Spinal cord (tissue), 10 donors: ENCODE measurements around the gene CAMK2G. TPM values are rescaled to one million over a fixed set of nuclear protein-coding genes. Genes with fewer than 3 reads are reported as not detected.

ENCODE experiments used
- DNase-seq, 6 donors: peaks; one replicate each; pipeline versions ENCODE4 v3.0.0 to v3.0.0-alpha.2; 2013 to 2015; ENCODE audit warnings: low spot score in 6 of 6, low read depth in 4 of 6
- H3K27ac ChIP-seq: one replicate; pipeline ENCODE4 v1.5.1; 2013; ENCODE audit warnings: low read depth, low read length, control low read depth
- H3K27me3 ChIP-seq: one replicate; pipeline ENCODE4 v1.6.1; 2013; ENCODE audit warnings: low read length; ENCODE audit not compliant: control insufficient read depth, insufficient read depth
- H3K36me3 ChIP-seq: one replicate; pipeline ENCODE4 v1.6.1; 2013; ENCODE audit warnings: low read length; ENCODE audit not compliant: control insufficient read depth, insufficient read depth
- H3K4me1 ChIP-seq: one replicate; pipeline ENCODE4 v1.6.1; 2013; ENCODE audit warnings: low read length; ENCODE audit not compliant: control insufficient read depth, insufficient read depth
- H3K4me3 ChIP-seq: one replicate; pipeline ENCODE4 v1.5.1; 2013; ENCODE audit warnings: low read depth, low read length, control low read depth
- H3K9me3 ChIP-seq: one replicate; pipeline ENCODE4 v1.6.1; 2013; ENCODE audit warnings: low read length; ENCODE audit not compliant: control insufficient read depth, insufficient read depth
- WGBS: methylation state at CpG from one replicate; pipeline ENCODE4 v1.1.5; 2013; ENCODE audit warnings: missing lambda C conversion rate; ENCODE audit not compliant: insufficient coverage; 5-methylcytosine and 5-hydroxymethylcytosine counted together
- polyA plus RNA-seq, 2 donors: library from polyadenylated mRNA; unstranded; fragments of 120-200 nt; gene quantifications; one replicate each; pipeline ENCODE4 v1.2.1, GENCODE V29; 2013; ENCODE audit not compliant: insufficient read length in 2 of 2
- total RNA-seq, 2 donors: library from RNA; depleted of rRNA in 1 of 2; stranded (reverse); fragments of 120-200 nt in 1 of 2; fragments of >200 nt in 1 of 2; gene quantifications; one replicate each; pipeline versions ENCODE4 v1.2.3 to v1.2.4, GENCODE V29; 2013 to 2014
- donor health status: healthy.

The CAMK2G gene
- total and polyA plus RNA-seq, 4 donors = 49.8 to 147 (median 113) TPM

DNA sequence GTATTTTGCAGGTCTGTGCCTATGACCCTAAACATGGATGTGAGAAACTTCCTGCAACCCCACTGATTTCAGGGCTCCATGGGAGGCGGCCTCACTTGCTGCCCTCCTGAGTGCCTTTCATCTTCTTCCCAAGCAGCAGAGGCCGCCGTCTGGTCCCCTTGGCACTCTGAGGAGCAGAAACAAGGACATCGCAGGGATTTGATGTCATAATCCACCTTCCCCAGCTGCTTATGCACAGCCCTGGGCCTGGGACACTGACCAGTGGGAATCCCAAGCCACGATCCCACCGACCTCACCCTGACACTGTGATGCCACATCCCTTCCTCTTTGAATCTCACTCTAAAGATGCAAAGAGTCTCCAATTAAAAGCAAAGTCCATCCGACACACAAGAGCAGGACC is 7.7 kb downstream of the CAMK2G start:
- no peak overlapping the region for H3K4me3 ChIP-seq
- 72% methylated on average over 6 of the region's 7 CpGs for WGBS
- no peaks in the 10 kb centered on the region for H3K9me3 ChIP-seq
- H3K27me3 ChIP-seq = no peaks in the 10 kb centered on the region
- H3K27ac ChIP-seq = no peak overlapping the region
- no peak for DNase-seq
- peaks cover 74% of the 10 kb centered on the region for H3K36me3 ChIP-seq
- peaks cover 74% of the 10 kb centered on the region for H3K4me1 ChIP-seq

DNA sequence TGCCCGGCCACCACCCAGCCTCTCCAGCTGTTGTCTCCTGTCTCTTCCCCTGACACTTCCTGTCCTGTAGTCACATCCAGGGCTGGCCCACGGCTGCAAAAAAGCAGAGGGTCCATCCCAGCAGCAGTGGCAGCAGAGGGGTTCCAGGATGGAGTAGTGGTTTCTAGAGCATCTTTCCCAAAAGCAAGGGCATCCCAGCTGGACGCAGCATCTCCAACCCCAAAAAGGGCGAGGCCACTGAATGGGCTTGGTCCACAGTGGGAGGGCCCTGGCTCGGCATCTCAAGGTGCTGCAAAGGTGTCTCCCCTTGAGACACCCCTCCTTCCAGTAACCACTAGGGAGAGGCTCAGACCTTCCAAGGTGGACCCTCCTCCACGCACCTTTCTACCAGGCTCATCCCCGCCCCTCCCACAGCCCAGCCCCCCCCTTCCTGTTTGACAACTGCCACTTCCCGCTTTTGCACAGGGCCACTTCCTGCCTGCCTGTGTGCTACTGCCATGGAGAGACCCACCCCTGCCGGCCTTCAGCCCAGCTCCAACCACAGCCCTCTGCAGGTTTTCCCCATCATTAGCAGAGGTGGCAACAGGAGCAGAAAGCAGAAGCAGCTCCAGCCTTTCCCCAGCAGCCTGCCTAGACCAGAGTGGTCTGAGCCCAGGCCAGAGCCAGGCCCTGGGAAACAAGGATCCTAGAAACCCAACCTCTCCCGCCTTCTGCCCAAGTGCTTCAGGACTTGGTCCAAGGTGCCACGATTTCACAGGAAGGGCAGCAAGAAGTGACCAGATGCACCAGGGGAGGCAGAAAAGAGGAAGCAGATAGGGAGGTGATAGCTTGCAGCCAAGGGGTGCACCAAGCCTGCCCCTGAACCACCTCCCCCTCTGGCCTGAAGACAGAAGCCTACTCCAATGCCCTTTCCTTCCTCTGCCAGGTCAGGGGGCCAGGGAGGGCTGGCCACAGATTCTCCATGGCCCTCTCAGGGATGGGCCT is 8.6 kb downstream of the CAMK2G start:
- Histone ChIP-seq H3K27ac (no peak overlapping the region), H3K9me3 (no peaks in the 10 kb centered on the region), H3K27me3 (no peaks in the 10 kb centered on the region), H3K4me3 (no peak overlapping the region), H3K36me3 (peaks cover 66% of the 10 kb centered on the region), H3K4me1 (peaks cover 74% of the 10 kb centered on the region)
- no peak for DNase-seq
- WGBS = 84% methylated on average over 9 of the region's 11 CpGs

- H3K4me3 ChIP-seq = no peak overlapping the region
- no peaks in the 10 kb centered on the region for H3K9me3 ChIP-seq
- peaks cover 64% of the 10 kb centered on the region for H3K36me3 ChIP-seq
- peaks cover 73% of the 10 kb centered on the region for H3K4me1 ChIP-seq
- WGBS = 84% methylated on average over 8 of the region's 8 CpGs
- no peak for DNase-seq
- H3K27ac ChIP-seq = no peak overlapping the region
- H3K27me3 ChIP-seq = no peaks in the 10 kb centered on the region
These were observed 9.3 kb downstream of the CAMK2G start for GRCh38 chr10:73865107-73865458.

DNA sequence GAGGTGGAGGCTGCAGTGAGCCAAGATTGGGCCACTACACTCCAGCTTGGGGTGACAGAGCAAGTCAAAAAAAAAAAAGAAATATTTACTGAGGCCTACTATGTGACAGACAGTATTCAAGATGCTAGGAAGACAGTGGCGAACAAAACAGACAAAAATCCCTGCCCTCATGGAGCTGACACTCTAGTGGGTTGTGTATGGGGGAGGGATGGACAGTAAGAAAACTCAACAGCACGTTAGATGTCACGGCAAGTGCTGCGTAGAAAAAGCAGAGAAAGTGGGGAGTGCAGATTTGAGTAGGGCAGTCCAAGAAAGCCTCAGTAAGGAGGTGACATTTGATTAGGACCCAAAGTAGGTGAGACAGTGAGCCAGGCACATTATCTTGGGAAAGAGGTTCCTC is 10.1 kb downstream of the CAMK2G start:
- peaks cover 81% of the 10 kb centered on the region for H3K4me1 ChIP-seq
- H3K4me3 ChIP-seq = no peak overlapping the region
- WGBS = 100% methylated on average over 4 of the region's 4 CpGs
- H3K36me3 ChIP-seq = peaks cover 72% of the 10 kb centered on the region
- no peaks in the 10 kb centered on the region for H3K27me3 ChIP-seq
- H3K9me3 ChIP-seq = no peaks in the 10 kb centered on the region
- H3K27ac ChIP-seq = no peak overlapping the region
- no peak for DNase-seq

DNA sequence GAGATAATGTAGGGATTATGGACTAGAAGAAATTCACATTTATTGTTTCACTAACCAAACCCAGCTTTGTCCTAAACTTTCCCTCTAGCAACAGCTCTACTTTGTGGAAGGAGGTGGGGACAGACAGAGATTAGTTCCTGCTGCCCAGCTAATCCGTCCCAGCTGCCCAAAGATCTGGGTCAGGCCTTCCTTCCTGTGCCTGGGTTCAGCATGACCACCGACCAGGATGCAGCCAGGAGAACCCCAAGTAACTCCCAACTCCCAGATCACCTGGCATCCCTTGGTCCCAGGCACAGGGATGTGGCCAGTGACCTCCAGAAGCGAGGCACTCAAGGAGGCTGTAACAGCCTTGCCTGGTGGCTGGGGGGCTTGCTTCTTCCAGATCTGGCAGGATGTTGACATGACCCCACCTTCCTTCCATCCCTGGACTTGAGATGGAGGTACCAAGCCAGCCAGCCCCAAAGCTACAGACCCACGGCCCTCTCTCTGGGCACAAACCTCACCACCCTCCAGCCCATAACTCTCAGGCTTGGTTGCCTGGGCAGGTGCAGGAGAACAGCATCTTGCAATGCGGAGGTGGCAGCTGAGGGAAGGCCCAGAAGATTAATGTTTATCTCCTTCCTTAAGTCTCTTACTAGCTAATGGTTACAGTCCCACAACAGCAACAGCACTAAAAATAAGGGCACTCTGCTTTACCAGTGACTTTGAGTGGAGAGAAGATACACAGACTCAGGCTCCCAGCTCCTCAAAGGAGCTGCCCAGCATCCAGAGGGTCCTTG is 11.1 kb downstream of the CAMK2G start:
- peaks cover 85% of the 10 kb centered on the region for H3K4me1 ChIP-seq
- H3K9me3 ChIP-seq = no peaks in the 10 kb centered on the region
- peak overlapping the region; percentile 15 for H3K27ac ChIP-seq
- 85% methylated on average over 4 of the region's 5 CpGs for WGBS
- H3K4me3 ChIP-seq = no peak overlapping the region
- no peak for DNase-seq
- H3K36me3 ChIP-seq = peaks cover 75% of the 10 kb centered on the region
- H3K27me3 ChIP-seq = no peaks in the 10 kb centered on the region

- WGBS = 46% methylated on average over 2 of the region's 8 CpGs
These were observed 12.3 kb downstream of the CAMK2G start for GRCh38 chr10:73862011-73862410.

GRCh38 chr10:73859784-73860491 is 14.4 kb downstream of the CAMK2G start:
- WGBS = 50% methylated on average over 6 of the region's 7 CpGs
- Histone ChIP-seq H3K36me3 (peaks cover 51% of the 10 kb centered on the region), H3K9me3 (no peaks in the 10 kb centered on the region), H3K27me3 (no peaks in the 10 kb centered on the region), H3K4me1 (peaks cover 81% of the 10 kb centered on the region), H3K27ac (peak overlapping the region; percentile 88), H3K4me3 (no peak overlapping the region)
- peak in 4 of 6 donors; percentile 61 to 90 (median 80) for DNase-seq

More at GRCh38 chr10:73862011-73862410, 12.3 kb downstream of the CAMK2G start:
- H3K36me3 ChIP-seq = peaks cover 66% of the 10 kb centered on the region
- no peaks in the 10 kb centered on the region for H3K9me3 ChIP-seq
- H3K4me3 ChIP-seq = no peak overlapping the region
- H3K27ac ChIP-seq = no peak overlapping the region
- DNase-seq = no peak
- H3K27me3 ChIP-seq = no peaks in the 10 kb centered on the region
- H3K4me1 ChIP-seq = peaks cover 83% of the 10 kb centered on the region

DNA sequence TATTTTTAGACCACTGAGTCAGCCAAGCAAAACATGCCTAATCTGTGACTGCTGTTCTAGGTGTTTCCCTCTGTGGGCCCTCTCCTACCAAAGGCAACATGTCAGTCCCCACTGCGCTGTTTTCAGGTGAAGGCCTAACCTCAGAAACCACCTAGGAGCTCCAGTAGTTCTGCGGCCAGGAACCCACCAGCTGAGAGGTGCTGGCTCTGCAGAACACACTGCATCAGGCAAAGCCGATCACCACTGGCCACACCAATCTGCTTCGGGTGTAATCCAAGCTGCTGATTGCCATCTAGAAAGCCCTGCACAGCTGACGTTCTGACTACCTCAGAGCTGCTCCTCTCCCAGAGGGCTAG is 14.9 kb downstream of the CAMK2G start:
- Histone ChIP-seq H3K9me3 (no peaks in the 10 kb centered on the region), H3K36me3 (peaks cover 47% of the 10 kb centered on the region), H3K4me3 (no peak overlapping the region), H3K27ac (peak overlapping the region; percentile 88), H3K27me3 (no peaks in the 10 kb centered on the region), H3K4me1 (peaks cover 84% of the 10 kb centered on the region)
- WGBS = 85% methylated on average over 5 of the region's 5 CpGs
- no peak for DNase-seq

GRCh38 chr10:73858750-73859427 is 15.5 kb downstream of the CAMK2G start:
- Histone ChIP-seq H3K27ac (peak overlapping the region; percentile 88), H3K36me3 (peaks cover 47% of the 10 kb centered on the region), H3K9me3 (no peaks in the 10 kb centered on the region), H3K4me1 (peaks cover 87% of the 10 kb centered on the region), H3K27me3 (no peaks in the 10 kb centered on the region), H3K4me3 (no peak overlapping the region)
- no peak for DNase-seq
- 97% methylated on average over 10 of the region's 13 CpGs for WGBS
